Activated naive CD4-positive, alpha-beta T cell treated with anti-CD3 and anti-CD28 coated beads, Interleukin-2, amount 10 ng/mL, durations not matched to agents 7 days and 5 days (primary cell): ENCODE results near the gene GCN1.

Experiments used
- CTCF ChIA-PET: fragments of 350-600 bp; sonication (Branson Sonifier 250); formaldehyde crosslinking; loops from one replicate; lab custom pipeline; 2021; ENCODE audit warnings: antibody characterized with exemption; lab: Charles Lee
- DNase-seq: peaks from one replicate; pipeline ENCODE4 v3.0.0-alpha.2; 2020
- H3K27ac Mint-ChIP-seq: one replicate; pipeline ENCODE4 v1.8.0; 2021; ENCODE audit warnings: mild to moderate bottlenecking, moderate library complexity, mixed read lengths
- H3K27me3 Mint-ChIP-seq: one replicate; pipeline ENCODE4 v1.8.0; 2021; ENCODE audit warnings: mild to moderate bottlenecking, mixed read lengths
- H3K36me3 Mint-ChIP-seq: one replicate; pipeline ENCODE4 v1.8.0; 2021; ENCODE audit warnings: mixed read lengths
- H3K4me1 Mint-ChIP-seq: one replicate; pipeline ENCODE4 v1.8.0; 2021; ENCODE audit warnings: mixed read lengths
- H3K4me3 Mint-ChIP-seq: one replicate; pipeline ENCODE4 v1.8.0; 2021; ENCODE audit warnings: mild to moderate bottlenecking, moderate library complexity, mixed read lengths
- H3K9me3 Mint-ChIP-seq: one replicate; pipeline ENCODE4 v1.8.0; 2021; ENCODE audit warnings: mixed read lengths

Gene GCN1

DNA sequence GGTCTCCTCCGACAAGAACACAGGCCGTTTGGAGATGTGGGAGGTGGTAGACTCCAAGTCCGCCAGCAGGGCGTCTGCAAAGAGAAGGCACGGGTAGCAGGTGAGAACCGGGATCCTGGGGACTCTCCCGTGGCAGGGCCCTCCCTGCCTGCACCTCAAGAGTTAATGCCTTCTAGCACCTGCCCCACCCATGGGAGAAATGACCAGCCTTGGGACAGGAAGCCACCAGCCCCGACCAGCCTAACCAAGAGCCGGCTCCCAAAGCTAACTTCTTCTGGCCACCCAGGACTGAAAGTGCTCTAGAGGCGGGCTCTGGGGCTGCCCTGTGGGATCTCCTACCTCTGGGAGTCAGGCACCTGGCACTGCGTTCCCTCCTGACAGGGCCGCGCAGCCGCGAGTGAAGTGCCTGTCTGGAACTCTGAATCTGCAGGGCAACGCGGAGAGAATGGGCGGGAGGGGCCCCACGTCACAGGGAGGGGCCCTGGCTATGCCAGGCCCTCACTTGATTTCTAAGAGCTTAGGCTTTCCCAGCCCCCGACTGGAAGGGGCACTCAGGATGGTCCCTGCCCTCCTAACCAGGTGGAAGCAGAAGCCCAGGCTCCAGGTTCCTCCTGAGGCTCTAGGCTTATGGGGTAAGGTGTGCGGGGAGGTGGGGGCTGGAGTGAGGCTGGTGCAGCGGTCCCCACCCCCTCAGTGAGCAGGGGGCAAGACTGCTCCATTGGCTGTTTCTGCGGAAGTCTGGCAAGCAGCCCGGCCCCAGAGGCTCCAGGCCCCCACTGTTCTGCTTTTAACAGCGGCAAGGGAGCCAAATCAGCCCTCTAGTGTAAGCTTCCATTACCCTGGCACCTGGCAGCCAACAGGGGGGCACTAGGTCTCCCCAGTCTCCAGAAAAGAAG is 30.0 kb upstream of the GCN1 start:
- no peaks in the 10 kb centered on the region for H3K27me3 Mint-ChIP-seq
- H3K9me3 Mint-ChIP-seq, result no peaks in the 10 kb centered on the region
- no peak for DNase-seq
- peaks cover 47% of the 10 kb centered on the region for H3K4me1 Mint-ChIP-seq
- H3K4me3 Mint-ChIP-seq, result no peak overlapping the region
- peaks cover 48% of the 10 kb centered on the region for H3K36me3 Mint-ChIP-seq
- H3K27ac Mint-ChIP-seq, result peak overlapping the region; percentile 80
- CTCF ChIA-PET, result interaction anchor here (1.1 to 14.9 kb wide), 3 partner anchors 20 to 77 kb away, joined by 3 to 773 read pairs (median 39); partner anchors contain the start of genes PXN, RPLP0 and SIRT4

- no peak overlapping the region for H3K4me3 Mint-ChIP-seq
Measured at GRCh38 chr12:120223458-120224303, 29.2 kb upstream of the GCN1 start.

DNA sequence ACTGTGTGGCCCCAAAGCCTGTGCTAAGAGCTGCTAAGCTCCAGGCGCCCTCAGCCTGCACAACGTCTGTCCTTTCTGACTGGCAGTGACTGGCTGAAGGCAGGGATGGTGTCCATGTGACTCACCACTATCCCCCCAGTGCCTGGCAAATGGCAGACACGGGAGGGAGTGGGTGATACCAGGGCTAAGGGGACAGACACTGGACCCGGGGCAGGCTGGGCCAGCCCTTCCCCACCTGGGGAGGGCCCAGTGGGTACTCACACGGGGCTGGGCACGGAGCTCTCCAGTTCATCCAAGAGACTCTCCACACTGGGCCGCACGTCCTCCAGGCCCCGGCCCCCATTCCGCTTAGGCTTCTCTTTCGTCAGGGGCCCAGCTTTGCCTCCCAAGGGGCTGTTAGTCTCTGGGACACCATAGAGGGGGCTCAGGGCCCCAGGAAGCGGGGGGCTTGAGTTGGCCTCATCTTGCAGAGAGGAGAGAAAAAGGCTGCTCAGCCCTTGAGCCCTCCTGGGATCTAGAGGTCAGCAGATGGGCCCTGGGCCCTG is 27.8 kb upstream of the GCN1 start:
- peaks cover 25% of the 10 kb centered on the region for H3K4me1 Mint-ChIP-seq
- no peaks in the 10 kb centered on the region for H3K9me3 Mint-ChIP-seq
- no peak overlapping the region for H3K27ac Mint-ChIP-seq
- CTCF ChIA-PET, result interaction anchor here (0.5 to 14.9 kb wide), 3 partner anchors 13 to 39 kb away, joined by 4 to 773 read pairs (median 8); partner anchors contain the start of genes PXN and RPLP0
- DNase-seq, result no peak
- H3K27me3 Mint-ChIP-seq, result no peaks in the 10 kb centered on the region
- H3K36me3 Mint-ChIP-seq, result peaks cover 55% of the 10 kb centered on the region
- H3K4me3 Mint-ChIP-seq, result no peak overlapping the region

More at GRCh38 chr12:120223458-120224303, 29.2 kb upstream of the GCN1 start:
- no peak for DNase-seq
- H3K4me1 Mint-ChIP-seq, result peaks cover 38% of the 10 kb centered on the region
- no peak overlapping the region for H3K27ac Mint-ChIP-seq
- CTCF ChIA-PET, result interaction anchor here (14.9 kb wide), 1 partner anchor 37 kb away, joined by 773 read pairs; the partner anchor contains the start of gene PXN
- H3K27me3 Mint-ChIP-seq, result no peaks in the 10 kb centered on the region
- peaks cover 54% of the 10 kb centered on the region for H3K36me3 Mint-ChIP-seq
- H3K9me3 Mint-ChIP-seq, result no peaks in the 10 kb centered on the region

- Mint-ChIP-seq H3K27ac (no peak overlapping the region), H3K36me3 (peaks cover 52% of the 10 kb centered on the region), H3K27me3 (no peaks in the 10 kb centered on the region), H3K9me3 (no peaks in the 10 kb centered on the region), H3K4me3 (no peak overlapping the region), H3K4me1 (peaks cover 18% of the 10 kb centered on the region)
- CTCF ChIA-PET, result interaction anchor here (1.2 to 14.9 kb wide), 3 partner anchors 9 to 39 kb away, joined by 4 to 773 read pairs (median 8); partner anchors contain the start of genes PXN and RPLP0
- DNase-seq, result no peak
Measured at GRCh38 chr12:120221576-120221900, 27.0 kb upstream of the GCN1 start.

- H3K36me3 Mint-ChIP-seq, result peaks cover 50% of the 10 kb centered on the region
Measured at GRCh38 chr12:120220838-120221575, 26.5 kb upstream of the GCN1 start.

DNA sequence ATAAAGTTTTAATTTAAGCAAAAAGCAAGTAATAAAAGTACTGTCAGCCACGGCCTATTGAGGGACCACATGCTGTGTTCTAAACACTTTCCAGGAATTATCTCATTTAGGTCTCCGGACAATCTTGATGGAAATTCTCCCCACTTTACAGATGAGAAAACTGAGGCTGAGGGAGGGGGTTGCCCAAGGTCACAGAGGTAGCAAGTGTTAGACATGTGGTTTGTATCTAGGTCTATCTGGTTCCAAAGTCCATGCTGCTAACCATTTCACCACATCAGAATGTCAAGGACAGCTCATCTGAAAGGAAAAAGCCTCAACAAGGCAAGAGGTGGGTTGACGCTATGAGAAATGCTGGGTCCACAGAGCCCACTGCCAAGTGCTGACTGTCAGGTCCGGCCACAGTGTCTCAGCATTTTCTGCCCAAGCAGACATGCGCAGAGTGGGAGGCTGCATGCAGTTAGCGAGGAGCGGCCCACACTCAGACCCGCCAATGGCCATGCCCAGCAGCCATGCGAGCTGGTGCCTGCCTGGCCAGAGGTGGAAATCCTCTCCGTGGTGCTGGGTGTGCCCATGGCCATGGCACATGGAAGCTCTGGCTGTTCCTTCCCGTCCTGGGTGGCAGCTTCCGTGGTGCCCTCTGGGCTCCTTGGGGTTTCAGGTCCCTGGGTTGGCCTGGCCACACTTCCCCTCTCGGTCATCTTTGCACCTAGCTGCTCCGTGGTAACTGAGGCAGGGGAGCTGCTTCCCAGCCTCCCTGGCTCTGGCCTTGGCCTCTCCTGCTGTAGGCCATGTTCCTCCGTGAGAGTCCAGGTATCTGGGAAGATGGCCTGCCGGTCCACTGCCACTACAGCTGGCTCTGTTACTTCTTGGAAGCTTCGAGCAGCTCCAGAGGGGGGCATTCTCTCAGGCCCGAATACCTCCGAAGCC is 24.4 kb upstream of the GCN1 start:
- no peak for DNase-seq
- Mint-ChIP-seq H3K27ac (no peak overlapping the region), H3K4me3 (no peak overlapping the region), H3K27me3 (no peaks in the 10 kb centered on the region), H3K9me3 (no peaks in the 10 kb centered on the region), H3K4me1 (no peaks in the 10 kb centered on the region), H3K36me3 (peaks cover 51% of the 10 kb centered on the region)
- CTCF ChIA-PET, result interaction anchor here (1.4 to 14.9 kb wide), 4 partner anchors 10 to 42 kb away, joined by 3 to 773 read pairs (median 9); partner anchors contain the start of genes PXN and RPLP0

More at GRCh38 chr12:120220838-120221575, 26.5 kb upstream of the GCN1 start:
- no peaks in the 10 kb centered on the region for H3K9me3 Mint-ChIP-seq
- no peaks in the 10 kb centered on the region for H3K27me3 Mint-ChIP-seq
- no peak for DNase-seq
- peaks cover 13% of the 10 kb centered on the region for H3K4me1 Mint-ChIP-seq
- CTCF ChIA-PET, result interaction anchor here (1.2 to 14.9 kb wide), 3 partner anchors 9 to 40 kb away, joined by 4 to 773 read pairs (median 8); partner anchors contain the start of genes PXN and RPLP0
- H3K27ac Mint-ChIP-seq, result no peak overlapping the region
- no peak overlapping the region for H3K4me3 Mint-ChIP-seq

- CTCF ChIA-PET, result interaction anchor here (0.8 to 1.9 kb wide), 4 partner anchors 12 to 38 kb away, joined by 3 to 12 read pairs (median 3); no protein-coding TSS in a partner anchor
- Mint-ChIP-seq H3K27ac (no peak overlapping the region), H3K4me1 (no peaks in the 10 kb centered on the region), H3K36me3 (peaks cover 49% of the 10 kb centered on the region), H3K9me3 (no peaks in the 10 kb centered on the region), H3K27me3 (no peaks in the 10 kb centered on the region), H3K4me3 (no peak overlapping the region)
- DNase-seq, result no peak
Measured at GRCh38 chr12:120216742-120217605, 22.5 kb upstream of the GCN1 start.

DNA sequence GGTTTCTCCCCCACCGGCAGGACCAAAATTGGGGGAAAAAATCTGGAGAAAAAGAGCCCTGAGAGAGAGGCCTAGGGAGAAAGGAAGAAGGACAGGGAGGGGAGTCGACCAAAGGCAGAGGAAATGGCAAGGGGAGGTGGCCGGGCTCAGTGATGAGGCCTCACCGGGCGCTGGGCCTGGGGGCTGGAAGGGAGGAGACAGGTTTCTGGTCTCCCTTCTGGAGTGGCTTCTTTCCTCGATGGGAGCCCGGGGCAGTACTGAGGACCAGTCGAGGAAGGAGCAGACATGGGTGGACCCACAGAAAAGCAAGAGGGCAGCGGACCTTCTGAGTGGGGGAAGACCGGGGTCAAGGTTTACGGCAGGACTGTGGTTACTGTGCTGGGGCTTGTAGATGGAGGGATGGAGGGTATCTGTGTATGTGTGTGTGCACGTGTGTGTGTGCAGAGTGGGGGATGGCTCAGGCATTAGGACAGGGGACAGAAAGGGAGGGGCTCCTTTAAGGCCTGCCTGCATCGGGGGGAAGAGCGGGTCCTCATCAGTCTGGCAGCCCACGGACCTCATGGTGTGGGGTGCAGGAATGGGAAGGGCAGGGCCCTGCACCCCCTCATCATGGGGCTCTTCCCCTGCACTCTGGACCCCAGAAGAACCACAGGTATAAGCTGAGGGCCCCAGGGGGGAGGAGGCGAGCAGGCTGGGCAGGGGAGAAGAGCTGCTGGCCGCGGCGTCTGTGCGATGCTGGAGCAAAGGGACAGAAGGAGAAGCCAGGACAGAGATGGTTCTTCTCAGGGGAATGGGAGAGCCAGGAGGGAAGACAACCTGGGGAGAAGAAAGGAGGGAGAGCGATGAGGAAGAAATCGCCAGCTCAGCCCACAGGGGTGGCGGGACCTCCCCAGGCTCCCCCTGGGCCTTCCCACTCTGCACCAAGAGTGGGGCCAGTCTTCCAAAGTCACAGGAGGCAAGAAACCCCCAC is 21.5 kb upstream of the GCN1 start:
- CTCF ChIA-PET, result interaction anchor here (0.8 to 1.1 kb wide), 2 partner anchors 11 to 12 kb away, joined by 3 read pairs; no protein-coding TSS in a partner anchor
- Mint-ChIP-seq H3K4me3 (no peak overlapping the region), H3K27ac (no peak overlapping the region)

DNA sequence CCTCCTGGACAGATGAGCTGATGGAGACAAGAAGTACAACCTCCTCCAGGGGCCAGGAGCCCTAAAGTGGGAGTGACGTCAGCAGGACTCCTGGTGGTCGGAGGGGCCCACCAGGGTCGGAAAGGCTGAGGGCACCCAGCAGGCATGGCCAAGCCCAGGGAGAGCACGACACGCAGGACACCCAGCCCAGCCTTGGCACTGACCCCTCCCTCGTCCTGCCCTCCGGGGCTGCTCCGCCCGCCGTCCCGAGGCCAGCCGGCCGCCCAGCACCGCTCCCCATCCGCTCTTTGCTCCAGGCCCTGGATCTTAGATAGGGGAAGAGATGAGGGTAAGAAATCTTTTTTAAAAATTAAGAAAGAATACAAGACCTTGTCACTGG is 20.8 kb upstream of the GCN1 start:
- peaks cover 53% of the 10 kb centered on the region for H3K36me3 Mint-ChIP-seq
- H3K27ac Mint-ChIP-seq, result no peak overlapping the region
- no peaks in the 10 kb centered on the region for H3K4me1 Mint-ChIP-seq
- no peaks in the 10 kb centered on the region for H3K9me3 Mint-ChIP-seq
- DNase-seq, result no peak
- no peak overlapping the region for H3K4me3 Mint-ChIP-seq
- CTCF ChIA-PET, result interaction anchor here (0.6 to 1.1 kb wide), 2 partner anchors 13 to 52 kb away, joined by 3 read pairs; no protein-coding TSS in a partner anchor
- no peaks in the 10 kb centered on the region for H3K27me3 Mint-ChIP-seq

More for the DNA sequence above, 21.5 kb upstream of the GCN1 start:
- Mint-ChIP-seq H3K27me3 (no peaks in the 10 kb centered on the region), H3K9me3 (no peaks in the 10 kb centered on the region), H3K36me3 (peaks cover 56% of the 10 kb centered on the region), H3K4me1 (no peaks in the 10 kb centered on the region)
- DNase-seq, result no peak

DNA sequence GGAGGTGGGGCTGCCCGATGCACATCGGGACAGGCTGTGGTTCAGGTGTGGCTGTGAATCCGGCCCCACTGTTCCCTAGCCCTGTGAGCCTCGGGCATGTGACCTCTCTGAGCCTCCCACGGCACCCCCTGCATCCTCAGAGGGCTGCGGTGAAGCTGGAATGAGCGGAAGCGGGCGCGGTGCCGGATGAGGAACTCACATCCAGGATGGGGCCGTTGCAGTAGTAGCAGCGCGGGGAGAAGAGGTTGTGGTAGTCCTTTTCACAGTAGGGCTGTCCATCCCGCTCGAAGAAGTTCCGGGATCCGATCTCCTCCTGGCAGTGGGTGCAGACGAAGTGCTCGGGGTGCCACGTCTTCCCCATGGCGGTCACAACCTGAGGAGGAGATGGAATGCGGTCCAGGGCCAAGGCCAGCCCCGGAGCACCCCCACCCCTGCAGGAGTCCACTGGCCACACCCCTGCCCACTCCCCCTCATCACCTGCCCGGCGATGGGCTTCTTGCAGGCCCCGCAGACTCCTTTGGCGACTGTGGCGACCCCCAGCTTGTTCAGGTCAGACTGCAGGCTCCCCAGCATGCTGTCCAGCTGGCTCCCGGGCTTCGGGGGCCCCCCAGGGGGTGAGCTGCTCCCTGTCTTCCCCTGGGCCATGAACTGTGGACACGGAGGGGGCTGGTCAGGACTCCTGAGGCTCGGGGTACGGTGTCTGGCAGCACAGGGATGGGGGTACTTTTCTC is 20.3 kb upstream of the GCN1 start:
- H3K4me1 Mint-ChIP-seq, result no peaks in the 10 kb centered on the region
- H3K27ac Mint-ChIP-seq, result no peak overlapping the region
- DNase-seq, result no peak
- no peaks in the 10 kb centered on the region for H3K9me3 Mint-ChIP-seq
- peaks cover 49% of the 10 kb centered on the region for H3K36me3 Mint-ChIP-seq
- no peaks in the 10 kb centered on the region for H3K27me3 Mint-ChIP-seq
- CTCF ChIA-PET, result interaction anchor here (0.6 to 1.1 kb wide), 2 partner anchors 13 to 52 kb away, joined by 3 read pairs; no protein-coding TSS in a partner anchor
- H3K4me3 Mint-ChIP-seq, result no peak overlapping the region
